ENCODE results near the gene C2orf92. TPM values are rescaled to one million over a fixed set of nuclear protein-coding genes. Genes with fewer than 3 reads are reported as not detected.

Gene C2orf92
- total RNA-seq, 1 experiment from 2014 or later = 6.0 TPM

- H3K4me1 ChIP-seq (ENCODE audit: control insufficient read depth, insufficient read depth, low read length) = no peaks in the 10 kb centered on the region
- intact Hi-C loops (cut with micrococcal nuclease; ENCODE audit: unreplicated experiment) (loop anchor here (10.0 kb wide), 1 partner anchor 681 kb away; no protein-coding TSS in a partner anchor), in situ Hi-C loops (cut with HindIII; ENCODE audit: low pct_unique_long_range_greater_than_20kb, low sequenced_read_pairs) (no loop called here)
- CTCF ChIA-PET = no interaction called here
- no peak overlapping the region for H3K4me3 ChIP-seq (ENCODE audit: low read depth in 2 of 2, low read length in 2 of 2)
- no peaks in the 10 kb centered on the region for H3K36me3 ChIP-seq (ENCODE audit: control insufficient read depth, insufficient read depth, low read length)
- BruUV-seq (replicated peaks) = no TSS peak
- H3K27me3 ChIP-seq (ENCODE audit: control insufficient read depth, insufficient read depth, low read length) = no peaks in the 10 kb centered on the region
- no peak for ATAC-seq
- no peak for TF ChIP-seq TCF7L2 (IDR thresholded peaks at IDR 0.05; ENCODE audit: low read depth, low read length)
- no peak for TF ChIP-seq CTCF (IDR thresholded peaks at IDR 0.05)
- TF ChIP-seq SIN3A (IDR thresholded peaks at IDR 0.05; ENCODE audit: borderline replicate concordance, insufficient read depth, low read depth, low read length) = no peak
- no peak for TF ChIP-seq REST (IDR thresholded peaks at IDR 0.05; ENCODE audit: insufficient read depth in 1 of 2, low read depth in 2 of 2, low read length in 1 of 2)
- POLR2A ChIA-PET = no interaction called here
- no peak for DNase-seq (ENCODE audit: low read depth, low spot score)
- H3K27ac ChIP-seq (ENCODE audit: low read length) = no peak overlapping the region
- H3K9me3 ChIP-seq (ENCODE audit: control insufficient read depth, insufficient read depth, low read depth, low read length) = no peaks in the 10 kb centered on the region
These were observed 34.2 kb downstream of the C2orf92 start for GRCh38 chr2:97703741-97704140.

- CTCF ChIA-PET = no interaction called here
- ATAC-seq (no peak), DNase-seq (ENCODE audit: low read depth, low spot score) (no peak)
- no peaks in the 10 kb centered on the region for H3K9me3 ChIP-seq (ENCODE audit: control insufficient read depth, insufficient read depth, low read depth, low read length)
- intact Hi-C loops (cut with micrococcal nuclease; ENCODE audit: unreplicated experiment) (loop anchor here (10.0 kb wide), 1 partner anchor 680 kb away; no protein-coding TSS in a partner anchor), in situ Hi-C loops (cut with HindIII; ENCODE audit: low pct_unique_long_range_greater_than_20kb, low sequenced_read_pairs) (no loop called here)
- no peaks in the 10 kb centered on the region for H3K27me3 ChIP-seq (ENCODE audit: control insufficient read depth, insufficient read depth, low read length)
- BruUV-seq (replicated peaks) = no TSS peak
- no peaks in the 10 kb centered on the region for H3K4me1 ChIP-seq (ENCODE audit: control insufficient read depth, insufficient read depth, low read length)
- H3K4me3 ChIP-seq (ENCODE audit: low read depth in 2 of 2, low read length in 2 of 2) = no peak overlapping the region
- POLR2A ChIA-PET = interaction anchor here (0.6 kb wide), 1 partner anchor 51 kb away, joined by 5 read pairs; no protein-coding TSS in a partner anchor
- H3K36me3 ChIP-seq (ENCODE audit: control insufficient read depth, insufficient read depth, low read length) = no peaks in the 10 kb centered on the region
- TF ChIP-seq SIN3A (IDR thresholded peaks at IDR 0.05; ENCODE audit: borderline replicate concordance, insufficient read depth, low read depth, low read length) = no peak
- TF ChIP-seq POLR2AphosphoS5 (IDR thresholded peaks at IDR 0.05; ENCODE audit: low read depth, low read length) = no peak
- TF ChIP-seq CTCF (IDR thresholded peaks at IDR 0.05) = no peak
- TF ChIP-seq TCF7L2 (IDR thresholded peaks at IDR 0.05; ENCODE audit: low read depth, low read length) = no peak
- no peak for TF ChIP-seq REST (IDR thresholded peaks at IDR 0.05; ENCODE audit: insufficient read depth in 1 of 2, low read depth in 2 of 2, low read length in 1 of 2)
- no peak overlapping the region for H3K27ac ChIP-seq (ENCODE audit: low read length)
These were observed 35.5 kb downstream of the C2orf92 start for GRCh38 chr2:97704989-97705388.
